HG02588 (cell line): ENCODE data around the gene PTPRG.

Experiments used
- ATAC-seq: cut with Tn5 transposase; IDR thresholded peaks from one replicate; pipeline ENCODE4 v1.9.1; 2021; ENCODE audit warnings: mild to moderate bottlenecking, moderate library complexity; ENCODE audit not compliant: unreplicated experiment

Gene PTPRG

GRCh38 chr3:61981060-61981459 is 419.7 kb downstream of the PTPRG start:
- ATAC-seq = no peak

DNA sequence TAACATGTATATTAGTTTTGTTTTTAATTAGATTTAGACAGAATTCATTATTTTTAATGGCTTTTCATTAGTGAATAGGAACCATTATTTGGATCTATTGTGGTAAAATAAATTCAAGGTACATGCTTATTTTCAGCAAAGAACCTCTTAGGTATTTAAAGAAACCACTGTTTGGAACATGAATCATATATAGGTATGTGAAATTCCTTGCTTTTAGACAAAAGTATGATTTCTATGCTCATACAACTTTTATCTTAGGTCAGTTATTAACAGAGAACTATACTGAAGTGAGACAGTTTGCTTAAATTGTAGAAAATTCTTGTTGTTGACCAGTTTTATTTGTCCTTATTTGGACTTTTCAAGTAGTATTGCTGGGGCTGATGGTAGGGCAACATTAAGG is 422.1 kb downstream of the PTPRG start:
- no peak for ATAC-seq

GRCh38 chr3:61985020-61985419 is 423.6 kb downstream of the PTPRG start:
- no peak for ATAC-seq

DNA sequence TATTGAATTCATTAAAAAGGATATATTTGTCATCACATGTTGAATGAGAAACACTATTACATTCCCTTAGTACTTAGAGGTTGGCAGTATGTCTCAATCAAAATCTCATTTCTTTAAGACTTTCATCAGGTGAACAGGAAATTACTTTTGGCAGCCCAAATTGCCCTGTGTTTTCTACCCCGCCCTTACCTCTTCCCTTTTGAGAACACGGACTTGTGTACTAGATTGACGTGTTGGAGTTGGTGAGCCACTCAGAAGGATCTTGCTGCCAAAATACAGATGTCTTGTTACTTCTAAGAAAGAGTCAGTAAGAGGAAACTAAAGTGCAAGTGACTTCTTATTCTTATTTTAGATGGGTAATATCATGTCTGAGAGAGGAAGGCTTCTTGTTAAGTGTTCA is 425.1 kb downstream of the PTPRG start:
- no peak for ATAC-seq

DNA sequence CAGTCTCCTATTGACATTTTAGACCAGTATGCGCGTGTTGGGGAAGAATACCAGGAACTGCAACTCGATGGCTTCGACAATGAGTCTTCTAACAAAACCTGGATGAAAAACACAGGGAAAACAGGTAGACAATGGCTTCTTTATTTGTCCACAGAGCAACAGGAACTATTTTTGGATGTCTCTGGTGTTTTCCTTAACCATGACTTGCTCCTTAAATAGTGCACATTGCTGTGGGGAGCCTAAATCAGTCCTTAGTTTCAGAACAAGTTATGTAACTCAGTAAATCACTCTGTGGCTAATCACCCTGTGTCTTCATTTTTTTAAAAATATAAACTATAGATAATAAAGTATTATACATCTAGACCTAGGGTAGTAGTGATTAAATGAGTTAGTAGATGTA is 428.3 kb downstream of the PTPRG start:
- no peak for ATAC-seq

GRCh38 chr3:61990327-61991027 is 429.1 kb downstream of the PTPRG start:
- no peak for ATAC-seq

GRCh38 chr3:61991706-61992105 is 430.3 kb downstream of the PTPRG start:
- ATAC-seq = no peak

DNA sequence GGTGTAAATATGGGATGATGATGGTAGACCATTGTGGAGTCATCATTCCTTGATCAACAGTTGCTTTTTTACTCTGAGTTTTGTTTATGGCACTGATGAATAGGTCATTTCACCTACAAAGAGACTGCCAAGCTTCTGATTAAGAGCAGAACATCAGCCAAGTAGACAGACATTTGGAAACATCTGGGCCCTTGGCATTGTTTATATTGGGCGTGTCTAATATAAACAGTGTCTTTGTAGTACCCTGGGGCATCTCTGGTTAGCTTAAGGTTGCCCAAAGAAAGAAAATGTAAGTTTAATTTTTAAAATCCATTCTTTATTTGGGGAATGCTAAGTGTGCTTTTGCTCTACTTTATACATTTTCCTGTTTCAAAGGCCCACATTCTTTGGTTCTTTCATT is 435.0 kb downstream of the PTPRG start:
- no peak for ATAC-seq

- no peak for ATAC-seq
Measured at GRCh38 chr3:61997101-61997500, 435.7 kb downstream of the PTPRG start.

DNA sequence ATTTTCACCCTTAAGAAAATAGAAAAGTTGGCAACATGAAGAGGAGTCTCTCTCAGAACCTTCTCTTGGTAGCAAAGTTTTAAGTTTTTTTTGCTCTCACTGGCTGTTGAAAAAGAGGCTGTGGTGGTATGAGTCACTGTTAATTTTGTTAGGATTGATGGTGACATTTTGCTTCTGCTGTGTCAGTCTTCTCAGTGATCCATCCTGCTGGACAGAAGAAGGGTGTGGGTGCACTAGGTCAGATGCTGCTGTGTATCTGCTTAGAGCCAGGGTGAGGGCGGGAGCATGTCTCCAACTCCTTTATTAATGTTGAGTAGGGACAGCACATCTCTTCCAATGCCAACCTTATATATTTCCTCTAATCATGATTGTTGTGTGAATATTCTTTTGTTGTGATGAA is 442.5 kb downstream of the PTPRG start:
- ATAC-seq = no peak

DNA sequence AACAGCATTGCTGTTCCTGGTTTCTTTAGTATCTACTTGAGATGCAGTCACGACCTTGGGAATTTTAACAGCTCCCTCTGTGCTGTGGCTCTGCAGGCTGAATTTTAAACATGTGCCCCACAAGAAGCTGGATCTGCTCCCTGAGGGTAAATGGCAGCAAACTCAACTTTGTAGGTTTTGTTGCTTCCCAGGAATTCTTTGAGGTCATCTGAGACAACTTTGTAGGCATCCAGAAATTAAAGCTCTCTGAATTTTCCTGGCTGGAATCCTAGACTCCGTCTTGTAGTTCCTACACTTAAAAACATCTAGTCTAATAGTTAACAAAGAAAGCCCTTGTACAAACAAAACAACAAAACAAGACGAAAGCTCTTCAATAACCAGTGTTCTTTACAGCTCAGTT is 445.7 kb downstream of the PTPRG start:
- ATAC-seq = no peak

DNA sequence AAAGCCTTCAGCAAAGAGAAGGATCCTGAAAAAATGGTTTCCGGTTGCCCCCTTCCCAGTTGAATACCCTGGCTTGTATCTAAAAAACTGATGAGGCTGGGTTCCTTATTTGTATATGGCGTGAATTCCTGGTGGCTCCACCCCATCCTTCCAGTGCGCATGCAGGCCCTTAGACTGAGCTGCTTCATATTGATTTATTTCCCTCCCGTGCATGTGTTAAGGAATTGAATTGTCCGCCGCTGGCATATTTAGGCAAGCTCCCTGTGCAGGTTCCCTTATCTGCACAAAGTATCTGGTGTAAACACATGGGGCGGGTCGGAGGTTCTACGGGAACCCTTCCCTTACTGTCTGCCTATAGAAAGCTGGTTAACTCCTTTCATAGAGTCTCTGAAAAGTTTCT is 449.6 kb downstream of the PTPRG start:
- ATAC-seq = no peak

- no peak for ATAC-seq
Measured at GRCh38 chr3:62011666-62012065, 450.3 kb downstream of the PTPRG start.

GRCh38 chr3:62013951-62014350 is 452.6 kb downstream of the PTPRG start:
- no peak for ATAC-seq

GRCh38 chr3:62015111-62015510 is 453.7 kb downstream of the PTPRG start:
- no peak for ATAC-seq

DNA sequence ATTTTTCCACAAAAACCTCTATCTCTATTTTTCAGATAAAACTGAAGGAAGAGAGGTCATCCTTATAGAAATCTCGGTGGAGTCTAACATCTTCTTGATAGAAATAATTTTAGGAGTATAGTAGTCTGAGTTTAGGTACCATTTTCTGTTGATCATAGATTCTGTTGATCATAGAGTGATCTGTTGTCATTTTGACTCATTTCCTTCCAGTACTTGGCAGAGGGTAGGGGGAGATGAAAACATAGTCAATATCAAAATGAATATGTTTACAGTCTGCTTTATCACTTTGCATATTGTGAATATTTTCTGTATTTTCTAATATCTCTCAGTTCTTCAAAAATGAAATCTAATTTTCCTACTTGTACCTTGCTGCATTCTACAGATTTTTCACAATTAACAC is 458.5 kb downstream of the PTPRG start:
- ATAC-seq = no peak

DNA sequence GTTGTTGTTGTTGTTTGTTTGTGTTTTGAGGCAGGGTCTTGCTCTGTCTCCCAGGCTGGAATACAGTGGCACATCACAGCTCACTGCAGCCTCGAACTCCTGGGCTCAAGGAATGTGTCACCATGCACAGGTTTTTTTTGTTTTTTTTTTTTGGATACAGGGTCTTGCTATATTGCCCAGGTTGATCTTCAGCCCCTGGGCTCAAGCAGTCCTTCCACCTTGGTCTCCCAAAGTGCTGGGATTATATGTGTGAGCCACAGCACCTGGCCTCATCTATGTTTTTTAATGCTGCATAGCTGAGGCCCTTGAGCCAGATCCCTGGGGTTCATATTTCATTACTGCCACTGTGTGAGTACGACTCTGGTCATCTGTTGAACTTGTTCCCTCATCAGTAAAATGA is 459.3 kb downstream of the PTPRG start:
- ATAC-seq = no peak

GRCh38 chr3:62022312-62022711 is 460.9 kb downstream of the PTPRG start:
- ATAC-seq = no peak

- no peak for ATAC-seq
Measured at GRCh38 chr3:62024882-62025281, 463.5 kb downstream of the PTPRG start.

DNA sequence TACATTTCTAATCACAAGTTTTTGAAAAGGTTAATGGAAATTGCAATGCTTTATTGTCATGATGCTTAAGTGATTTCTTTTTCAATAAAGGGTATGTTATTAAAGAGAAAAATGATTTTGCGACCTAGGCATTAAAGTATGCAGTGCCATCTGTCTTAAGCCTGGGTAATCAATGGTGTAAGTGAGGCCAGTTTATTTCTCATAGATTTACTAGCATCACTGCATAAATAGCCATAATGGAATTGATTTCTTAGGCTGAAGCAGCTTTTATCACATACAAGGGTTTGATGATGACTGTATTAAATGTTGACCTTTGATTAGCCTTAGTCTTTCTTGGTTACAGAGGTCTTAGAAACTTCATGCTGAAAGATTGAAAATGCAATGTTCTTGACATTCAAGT is 464.5 kb downstream of the PTPRG start:
- no peak for ATAC-seq

DNA sequence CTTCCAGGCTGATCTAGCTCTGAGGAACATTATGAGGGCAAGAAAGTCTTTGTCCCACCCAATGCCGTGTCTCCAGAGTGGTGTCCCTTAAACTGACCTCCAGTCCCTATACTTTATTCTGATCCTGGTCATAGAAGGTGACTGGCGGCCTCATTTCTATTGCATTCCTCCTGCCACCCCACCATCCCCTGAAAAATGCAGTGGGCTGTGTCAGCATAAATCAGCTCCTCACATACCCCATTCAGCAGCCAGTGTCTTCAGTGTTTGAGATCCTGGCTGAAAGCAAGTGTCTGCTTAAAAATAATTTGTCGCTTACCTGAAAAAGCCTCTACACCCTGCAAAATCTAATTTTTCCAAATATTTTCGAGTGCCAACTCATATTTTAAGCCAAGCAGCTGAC is 465.9 kb downstream of the PTPRG start:
- no peak for ATAC-seq

DNA sequence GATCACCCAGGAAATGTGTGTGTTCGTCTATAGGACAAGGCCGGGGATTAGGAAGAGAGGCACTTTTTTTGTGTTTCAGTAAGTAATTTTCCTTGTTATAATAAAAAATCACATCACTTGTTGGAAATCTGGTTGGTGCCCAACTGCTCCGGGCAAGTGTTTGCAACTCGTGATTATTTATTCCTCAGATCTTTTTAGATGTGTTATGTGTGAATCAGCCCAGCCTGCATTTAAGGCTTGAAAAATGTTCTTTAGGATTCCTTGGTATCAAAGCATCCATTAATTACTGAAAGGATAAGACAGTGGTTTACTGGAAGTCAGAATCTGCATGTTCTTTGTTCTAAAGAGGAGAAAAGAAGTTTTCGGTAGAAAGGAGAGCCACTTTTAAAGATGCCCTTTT is 466.4 kb downstream of the PTPRG start:
- no peak for ATAC-seq

DNA sequence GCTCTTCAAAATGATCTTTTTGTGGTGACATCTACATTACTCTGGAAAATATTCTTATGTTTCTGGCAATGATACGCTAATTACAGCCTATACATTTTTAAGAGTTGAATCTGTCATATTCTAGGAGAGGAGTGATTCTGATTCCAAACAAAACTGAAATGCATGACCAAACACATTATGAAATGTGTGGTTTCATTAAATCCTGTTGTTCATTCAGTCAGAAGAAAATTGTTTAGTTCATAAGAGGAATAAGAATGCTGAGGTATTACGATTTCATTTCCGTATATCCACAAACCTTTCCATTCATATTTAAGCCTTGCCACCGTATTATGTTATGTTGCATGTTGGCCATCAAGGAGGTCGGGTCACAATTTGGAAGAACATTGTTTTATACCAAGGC is 466.9 kb downstream of the PTPRG start:
- ATAC-seq = no peak
